ENCODE results near the gene SHBG.
A peak's percentile ranks its signal among the peaks of the same experiment; 100 is the strongest.
"Not testable (repeated sequence)": the region's sequence is repeated elsewhere in the genome, so short reads cannot be mapped to it uniquely, and the experiment has no call there.

Gene SHBG

DNA sequence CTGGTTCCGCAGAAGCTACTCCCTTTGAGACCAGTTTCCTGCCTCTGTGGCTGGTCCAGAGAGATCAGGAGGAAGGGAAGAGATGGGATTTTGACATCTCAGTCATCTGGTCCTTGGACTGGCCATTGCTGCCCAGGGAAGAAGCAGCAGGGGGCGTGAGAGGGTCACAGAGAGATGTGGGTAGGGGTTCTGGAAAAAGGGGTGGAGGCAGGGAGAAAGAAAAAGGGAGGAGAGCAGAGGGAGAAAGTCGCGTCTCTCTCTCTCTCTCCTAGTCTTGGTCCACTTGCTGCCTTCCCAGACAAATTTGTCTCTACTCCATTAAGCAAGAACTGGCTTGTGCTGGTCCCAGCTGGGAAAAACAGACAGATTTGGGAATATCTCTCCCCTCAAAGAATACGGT lies 4.4 kb downstream of the SHBG start:
- in situ Hi-C loops (cut with HindIII; ENCODE audit: low pct_ligation_motif_present, low pct_unique_long_range_greater_than_20kb, low sequenced_read_pairs) = no loop called here
- DNase-seq = peak; percentile 76

DNA sequence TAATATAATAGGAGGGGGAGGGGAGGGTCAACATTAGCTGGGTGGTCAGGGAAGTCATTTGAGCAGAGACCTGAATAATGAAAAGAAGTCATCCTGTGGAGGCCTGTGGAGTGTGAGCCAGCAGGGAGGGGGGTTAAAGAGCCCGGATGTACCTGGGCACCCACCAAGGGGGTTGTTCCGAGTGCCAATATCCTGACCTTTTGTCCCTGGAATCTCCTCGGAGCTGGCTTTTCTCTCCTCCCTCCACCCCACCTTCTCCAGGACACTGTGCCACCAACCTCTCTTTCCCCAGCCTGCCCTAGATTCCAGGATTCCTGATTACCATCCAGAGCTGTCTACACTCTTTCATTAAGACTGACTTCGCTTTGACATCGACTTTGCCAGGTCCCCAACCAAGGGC lies 6.2 kb downstream of the SHBG start:
- DNase-seq = no peak
- in situ Hi-C loops (cut with HindIII; ENCODE audit: low pct_ligation_motif_present, low pct_unique_long_range_greater_than_20kb, low sequenced_read_pairs) = no loop called here

DNA sequence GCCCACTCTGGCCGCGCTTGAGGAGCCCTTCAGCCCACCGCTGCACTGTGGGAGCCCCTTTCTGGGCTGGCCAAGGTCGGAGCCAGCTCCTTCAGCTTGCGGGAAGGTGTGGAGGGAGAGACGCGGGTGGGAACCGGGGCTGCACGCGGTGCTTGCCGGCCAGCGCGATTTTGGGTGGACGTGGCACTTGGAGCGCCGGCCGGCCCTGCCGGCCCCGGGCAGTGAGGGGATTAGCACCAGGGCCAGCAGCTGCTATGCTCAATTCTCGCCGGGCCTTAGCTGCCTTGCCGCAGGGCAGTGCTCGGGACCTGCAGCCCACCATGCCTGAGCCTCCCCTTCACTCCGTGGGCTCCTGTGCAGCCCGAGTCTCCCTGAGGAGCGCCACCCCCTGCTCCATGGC lies 10.8 kb downstream of the SHBG start:
- in situ Hi-C loops (cut with HindIII; ENCODE audit: low pct_ligation_motif_present, low pct_unique_long_range_greater_than_20kb, low sequenced_read_pairs) = no loop called here
- no peak for DNase-seq

DNA sequence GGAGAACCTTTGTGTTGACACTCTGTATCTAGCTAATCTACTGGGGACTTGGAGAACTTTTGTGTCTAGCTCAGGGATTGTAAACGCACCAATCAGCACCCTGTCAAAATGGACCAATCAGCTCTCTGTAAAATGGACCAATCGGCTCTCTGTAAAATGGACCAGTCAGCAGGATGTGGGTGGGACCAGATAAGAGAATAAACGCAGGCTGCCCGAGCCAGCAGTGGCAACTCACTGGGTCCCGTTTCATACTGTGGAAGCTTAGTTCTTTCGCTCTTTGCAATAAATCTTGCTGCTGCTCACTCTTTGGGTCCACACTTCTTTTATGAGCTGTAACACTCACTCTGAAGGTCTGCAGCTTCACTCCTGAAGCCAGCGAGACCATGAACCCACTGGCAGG lies 11.7 kb downstream of the SHBG start:
- in situ Hi-C loops (cut with HindIII; ENCODE audit: low pct_ligation_motif_present, low pct_unique_long_range_greater_than_20kb, low sequenced_read_pairs); DNase-seq: not testable (repeated sequence)

DNA sequence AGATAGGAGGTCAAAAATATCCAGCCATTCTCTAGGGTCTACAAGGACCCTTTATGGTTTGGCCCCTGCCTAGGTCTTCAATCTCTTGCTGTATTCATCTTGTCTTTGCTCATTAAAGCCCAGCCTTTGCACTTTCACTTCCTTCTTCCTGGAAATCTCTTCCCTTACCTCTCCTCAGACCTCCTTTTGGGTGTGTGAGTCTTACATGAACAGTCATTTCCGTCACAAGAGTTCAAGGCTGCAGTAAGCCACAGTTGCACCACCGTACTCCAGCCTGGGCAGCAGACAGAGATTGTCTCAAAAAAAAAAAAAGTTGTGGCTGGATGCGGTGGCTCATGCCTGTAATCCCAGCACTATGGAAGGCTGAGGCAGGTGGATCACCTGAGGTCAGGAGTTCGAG lies 14.8 kb downstream of the SHBG start:
- DNase-seq = no peak

DNA sequence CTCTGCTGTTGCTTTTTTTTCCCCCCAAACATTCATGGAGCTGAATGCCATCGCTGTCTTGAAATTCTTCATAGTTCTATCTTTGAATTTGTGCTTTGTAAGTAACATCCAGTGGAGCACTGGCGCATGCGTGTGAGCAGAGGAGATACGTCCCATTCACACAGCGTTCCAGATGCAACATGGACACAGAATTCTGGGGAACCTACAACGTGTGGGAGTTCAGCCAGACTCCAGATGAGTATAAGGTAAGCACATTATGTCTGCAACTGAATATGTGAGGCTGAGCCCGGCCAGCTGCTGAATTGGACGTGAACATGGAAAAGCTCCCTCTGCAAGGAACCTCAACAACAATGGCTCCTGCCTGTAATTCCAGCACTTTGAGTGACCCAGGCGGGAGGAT lies 16.5 kb downstream of the SHBG start:
- DNase-seq = no peak
- in situ Hi-C loops (cut with HindIII; ENCODE audit: low pct_ligation_motif_present, low pct_unique_long_range_greater_than_20kb, low sequenced_read_pairs) = no loop called here

More for the DNA sequence above, 14.8 kb downstream of the SHBG start:
- in situ Hi-C loops (cut with HindIII; ENCODE audit: low pct_ligation_motif_present, low pct_unique_long_range_greater_than_20kb, low sequenced_read_pairs) = no loop called here

DNA sequence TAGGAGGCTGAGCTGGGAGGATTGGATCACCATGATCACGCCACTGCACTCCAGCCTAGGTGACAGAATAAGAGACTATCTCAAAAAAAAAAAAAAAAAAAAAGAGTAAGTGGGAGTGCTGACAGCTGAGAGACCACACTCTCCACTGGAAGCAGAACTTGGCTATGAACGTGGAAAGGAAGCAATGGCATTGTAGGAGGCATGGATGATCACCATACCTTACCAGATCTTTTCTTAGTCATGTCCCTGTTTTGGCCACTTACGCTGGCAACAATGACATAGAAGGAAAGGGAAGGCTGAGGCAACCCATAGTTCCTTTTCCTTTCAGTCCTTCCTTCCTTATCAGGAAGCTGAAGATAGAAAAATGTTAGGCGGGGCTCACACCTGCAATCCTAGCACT lies 17.1 kb downstream of the SHBG start:
- DNase-seq = no peak
- in situ Hi-C loops (cut with HindIII; ENCODE audit: low pct_ligation_motif_present, low pct_unique_long_range_greater_than_20kb, low sequenced_read_pairs) = no loop called here

DNA sequence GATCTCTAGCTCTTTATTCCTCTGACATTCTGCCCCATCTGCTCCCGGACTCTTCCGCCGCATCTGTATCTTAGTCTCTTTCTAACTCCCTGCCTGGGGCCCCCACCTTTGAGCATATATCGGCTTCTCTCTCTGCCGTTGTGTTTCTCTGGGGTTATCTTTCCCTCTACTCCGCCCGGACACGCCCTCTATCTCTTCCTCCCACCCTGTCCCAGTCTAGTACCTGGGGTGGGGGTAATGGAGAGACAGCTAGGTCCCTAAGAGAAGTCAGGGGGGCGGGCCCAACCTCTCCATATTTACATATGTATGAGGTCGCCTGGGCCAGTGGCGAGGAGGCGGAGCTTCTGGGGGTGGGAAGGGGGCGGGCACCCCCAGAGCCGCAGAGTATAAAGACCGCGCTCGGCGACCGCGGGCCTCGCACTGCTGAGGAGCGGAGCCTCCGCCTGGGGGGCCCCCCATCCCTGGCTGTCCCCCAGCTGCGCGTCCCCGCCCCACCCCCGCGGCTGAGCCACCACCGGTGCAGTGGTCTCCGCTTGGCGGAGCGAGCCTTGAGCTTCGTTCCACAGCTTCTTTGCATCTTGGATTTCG lies 20.7 kb downstream of the SHBG start, which contains the start of gene ATP1B2:
TSS of gene ATP1B2 (plus strand) at position 418 of the 588 bp plus-strand sequence. CDS start 593 bp downstream, outside the sequence.
- in situ Hi-C loops (cut with HindIII; ENCODE audit: low pct_ligation_motif_present, low pct_unique_long_range_greater_than_20kb, low sequenced_read_pairs) = no loop called here
- DNase-seq = peak; percentile 57

DNA sequence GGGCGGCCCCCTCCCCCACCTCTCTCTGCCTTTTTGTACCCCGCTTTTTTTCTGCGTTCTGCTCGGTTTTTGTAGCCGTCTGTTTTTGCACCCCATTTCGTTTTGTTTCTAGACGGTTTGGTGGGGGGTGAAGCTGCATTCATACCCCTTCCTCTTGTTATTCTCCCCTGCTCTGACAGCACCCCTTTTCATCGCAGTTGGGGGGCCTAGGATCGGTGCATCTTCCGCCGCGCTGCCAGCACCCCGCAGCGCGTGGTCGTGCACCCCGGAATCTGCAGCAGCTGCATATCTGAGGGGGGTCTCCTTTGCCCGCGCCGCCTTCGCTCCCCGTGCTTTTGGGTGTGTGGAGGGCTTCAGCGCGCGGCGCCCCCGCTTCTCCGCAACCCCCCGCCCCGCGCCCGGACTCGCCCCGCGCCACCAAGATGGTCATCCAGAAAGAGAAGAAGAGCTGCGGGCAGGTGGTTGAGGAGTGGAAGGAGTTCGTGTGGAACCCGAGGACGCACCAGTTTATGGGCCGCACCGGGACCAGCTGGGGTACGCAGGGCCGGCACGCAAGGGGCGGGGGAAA lies 21.2 kb downstream of the SHBG start:
- no peak for DNase-seq
- in situ Hi-C loops (cut with HindIII; ENCODE audit: low pct_ligation_motif_present, low pct_unique_long_range_greater_than_20kb, low sequenced_read_pairs) = no loop called here

DNA sequence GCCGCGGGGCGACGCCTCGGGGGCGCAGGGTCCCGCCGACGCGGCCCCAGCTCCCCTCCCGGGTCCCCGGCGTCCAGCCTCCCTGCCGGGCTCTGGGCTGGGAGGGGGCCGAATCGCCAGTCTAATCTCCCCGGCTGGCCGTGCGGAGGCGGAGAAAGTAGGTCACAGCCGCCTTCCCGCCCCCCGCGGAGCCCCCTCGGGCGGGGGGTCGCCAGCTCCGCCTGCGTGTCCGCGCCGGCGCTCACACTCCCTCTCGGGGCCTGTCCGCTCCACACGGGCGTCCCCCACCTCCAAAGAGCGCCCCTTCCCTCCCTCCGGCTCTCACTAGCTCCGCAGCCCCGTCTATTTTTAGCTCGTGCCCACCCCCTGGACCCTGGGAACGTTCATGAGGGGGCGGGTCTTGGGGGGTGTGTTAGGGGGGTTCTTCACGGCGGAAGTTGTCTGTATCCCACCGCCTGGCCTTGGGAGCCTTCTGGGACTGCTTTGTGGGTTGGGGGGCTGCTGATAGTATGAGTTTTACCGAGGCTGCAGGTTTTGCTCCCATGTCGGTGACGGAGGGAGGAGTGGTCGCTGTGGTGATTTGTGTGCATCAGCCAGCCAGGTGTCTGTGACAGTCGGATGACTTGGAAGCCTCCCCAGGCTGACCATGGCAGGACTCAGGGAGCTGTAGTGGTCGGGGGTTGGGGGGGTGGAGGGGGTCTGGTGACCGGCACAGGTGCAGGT lies 21.9 kb downstream of the SHBG start:
- DNase-seq = no peak
- in situ Hi-C loops (cut with HindIII; ENCODE audit: low pct_ligation_motif_present, low pct_unique_long_range_greater_than_20kb, low sequenced_read_pairs) = no loop called here

DNA sequence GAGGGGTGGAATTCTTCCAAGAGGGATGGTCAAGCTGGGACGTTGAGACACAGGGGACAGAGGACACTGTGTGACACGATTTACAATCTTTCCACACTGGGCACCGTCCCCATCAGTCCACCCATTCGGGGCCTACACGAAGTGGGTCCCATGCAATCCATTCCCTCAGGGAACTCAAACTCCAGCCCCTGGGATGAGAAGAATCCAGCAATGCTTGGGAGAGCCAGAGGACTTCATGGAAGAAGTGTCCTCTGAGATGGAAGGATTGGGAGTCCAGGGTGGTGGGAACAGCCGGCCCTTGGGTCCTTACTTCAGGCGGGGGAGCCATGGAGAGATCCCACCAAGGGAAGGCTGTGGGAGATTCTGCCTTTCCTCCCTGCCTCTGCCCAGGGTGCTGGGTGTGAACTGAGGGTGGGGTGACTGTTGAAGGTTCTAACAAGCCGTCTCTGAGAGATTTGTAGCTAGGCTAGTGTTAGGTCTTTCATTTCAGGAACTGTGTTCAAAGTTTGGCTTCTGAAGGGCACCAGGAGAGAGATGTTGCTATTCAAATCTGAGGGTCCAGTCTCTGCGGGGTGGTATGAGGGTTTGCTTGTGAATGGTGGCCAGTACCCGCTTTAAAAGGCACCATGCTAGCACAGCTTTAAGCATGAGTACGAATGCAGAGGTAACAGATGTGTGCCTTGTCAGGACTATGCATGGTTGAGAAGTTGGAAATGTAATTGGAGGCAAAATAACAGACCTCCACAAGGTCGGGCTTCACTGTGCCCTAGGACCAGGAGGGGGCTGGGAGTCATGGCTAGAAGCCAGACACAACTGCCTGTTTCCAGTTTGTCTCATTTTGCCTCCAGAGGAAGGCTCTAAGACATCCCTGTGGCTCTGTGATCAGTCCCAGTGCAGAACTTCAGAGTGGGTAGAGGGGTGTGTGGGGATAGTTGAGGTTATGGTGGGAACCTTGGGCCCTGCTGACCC lies 22.7 kb downstream of the SHBG start:
- no peak for DNase-seq
- in situ Hi-C loops (cut with HindIII; ENCODE audit: low pct_ligation_motif_present, low pct_unique_long_range_greater_than_20kb, low sequenced_read_pairs) = no loop called here

DNA sequence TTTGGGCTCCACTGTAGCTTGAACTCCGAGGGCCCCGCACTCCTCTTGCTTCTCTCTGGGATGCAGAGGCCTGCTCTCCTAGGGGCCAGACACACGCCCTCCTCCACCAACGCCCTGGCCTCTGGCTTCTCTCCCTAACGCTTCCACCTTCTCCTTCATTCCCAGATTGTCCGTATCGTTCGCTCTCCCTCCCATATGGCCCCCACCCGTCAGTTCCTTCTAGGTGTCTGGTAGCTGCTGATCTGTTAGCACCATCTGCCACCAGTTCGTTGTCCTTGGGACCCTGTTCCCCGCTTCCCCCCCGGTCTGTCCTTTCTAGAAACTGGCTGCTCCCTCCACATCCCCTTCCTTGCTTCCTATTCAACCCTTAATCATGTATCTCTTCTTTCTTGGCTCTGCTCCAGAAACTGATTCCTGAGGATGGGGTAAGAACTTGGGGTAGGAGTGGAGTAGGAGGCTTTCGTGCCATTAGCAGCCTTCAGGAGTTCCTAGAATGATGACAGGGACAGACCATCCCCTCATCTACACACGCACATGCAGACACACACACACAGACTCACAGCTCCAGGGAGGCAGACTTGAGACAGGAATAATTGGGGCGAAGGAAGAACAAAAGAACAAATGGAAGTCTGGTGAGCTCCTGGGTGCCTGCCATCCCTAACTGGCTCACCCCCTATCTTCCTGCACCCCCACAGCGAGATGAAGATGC lies 25.1 kb downstream of the SHBG start:
- DNase-seq = no peak
- in situ Hi-C loops (cut with HindIII; ENCODE audit: low pct_ligation_motif_present, low pct_unique_long_range_greater_than_20kb, low sequenced_read_pairs) = no loop called here

DNA sequence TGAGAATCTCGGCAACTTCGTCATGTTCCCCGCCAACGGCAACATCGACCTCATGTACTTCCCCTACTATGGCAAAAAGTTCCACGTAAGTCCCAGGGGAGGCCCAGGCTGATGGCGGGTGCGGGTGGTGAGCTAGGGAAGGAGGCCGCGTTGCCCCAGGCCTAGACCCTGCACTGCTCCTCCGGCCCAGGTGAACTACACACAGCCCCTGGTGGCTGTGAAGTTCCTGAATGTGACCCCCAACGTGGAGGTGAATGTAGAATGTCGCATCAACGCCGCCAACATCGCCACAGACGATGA lies 25.6 kb downstream of the SHBG start:
- no peak for DNase-seq
- in situ Hi-C loops (cut with HindIII; ENCODE audit: low pct_ligation_motif_present, low pct_unique_long_range_greater_than_20kb, low sequenced_read_pairs) = no loop called here

DNA sequence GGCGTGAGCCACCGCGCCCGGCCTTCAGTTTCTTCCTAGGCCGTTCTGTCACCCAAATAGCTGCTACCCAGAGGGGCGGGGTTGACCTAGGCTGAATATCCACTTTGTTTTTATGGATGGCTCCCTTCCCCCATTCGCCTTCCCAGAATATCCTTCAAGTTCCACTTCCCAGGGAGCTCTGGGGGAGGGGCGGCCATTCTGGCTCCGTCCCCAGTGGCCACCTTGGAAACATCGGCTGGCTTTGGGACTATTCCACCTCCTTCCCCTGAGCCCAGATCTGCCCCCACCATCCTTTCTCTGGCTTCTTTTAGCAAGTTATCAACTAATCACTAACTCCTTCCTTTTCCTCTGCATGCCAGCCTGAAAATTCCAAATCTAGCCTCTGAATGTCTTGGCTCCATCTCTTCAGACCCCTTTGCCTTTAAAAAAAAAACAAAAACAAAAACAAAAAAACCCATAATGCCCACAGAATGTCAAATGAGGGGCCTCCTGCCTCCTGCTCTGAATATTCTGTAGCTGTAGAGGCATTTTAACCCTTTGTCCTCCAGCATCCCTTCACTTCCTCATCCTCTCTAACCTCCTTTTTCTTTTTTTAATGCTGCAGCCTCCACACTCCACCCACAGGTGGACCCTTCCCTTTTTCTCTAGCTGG lies 27.1 kb downstream of the SHBG start:
- no peak for DNase-seq
- in situ Hi-C loops (cut with HindIII; ENCODE audit: low pct_ligation_motif_present, low pct_unique_long_range_greater_than_20kb, low sequenced_read_pairs) = no loop called here

DNA sequence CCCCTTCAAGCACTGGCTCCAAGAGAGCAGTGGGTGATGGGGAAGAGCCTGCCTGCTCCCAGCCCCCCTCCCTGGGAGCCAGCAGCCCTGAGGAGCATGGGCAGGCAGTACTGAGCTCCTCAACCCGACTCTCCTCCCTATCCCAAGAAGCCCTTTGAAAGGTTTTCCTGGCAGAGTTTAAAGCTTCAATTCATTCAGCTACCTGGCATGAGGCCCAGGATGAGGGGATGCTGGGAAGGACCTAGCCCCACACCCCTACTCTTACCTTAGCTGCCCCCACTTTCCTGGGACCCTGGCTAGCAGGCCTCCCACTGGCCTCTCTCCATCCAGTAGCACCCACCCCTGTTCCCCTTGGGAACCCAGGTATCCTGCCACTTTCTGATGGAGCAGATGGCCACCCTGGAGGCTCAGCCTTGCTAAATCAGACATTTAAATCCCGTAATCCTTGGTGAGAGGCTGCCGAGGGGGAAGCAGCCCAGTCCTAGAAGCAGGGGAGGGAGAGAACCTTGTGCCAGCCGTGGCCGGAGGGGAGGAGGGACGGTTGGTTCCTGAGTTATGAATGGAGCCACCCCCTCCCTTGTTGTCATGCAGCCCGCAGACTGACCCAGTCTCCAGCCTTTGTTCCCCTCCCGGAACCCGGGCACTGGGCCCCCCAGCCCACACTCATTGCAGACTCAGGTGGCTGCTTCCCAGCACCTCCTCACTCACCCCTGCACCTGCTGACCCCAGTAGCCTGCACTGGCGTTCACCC lies 37.9 kb downstream of the SHBG start:
- in situ Hi-C loops (cut with HindIII; ENCODE audit: low pct_ligation_motif_present, low pct_unique_long_range_greater_than_20kb, low sequenced_read_pairs) = no loop called here
- DNase-seq = no peak

DNA sequence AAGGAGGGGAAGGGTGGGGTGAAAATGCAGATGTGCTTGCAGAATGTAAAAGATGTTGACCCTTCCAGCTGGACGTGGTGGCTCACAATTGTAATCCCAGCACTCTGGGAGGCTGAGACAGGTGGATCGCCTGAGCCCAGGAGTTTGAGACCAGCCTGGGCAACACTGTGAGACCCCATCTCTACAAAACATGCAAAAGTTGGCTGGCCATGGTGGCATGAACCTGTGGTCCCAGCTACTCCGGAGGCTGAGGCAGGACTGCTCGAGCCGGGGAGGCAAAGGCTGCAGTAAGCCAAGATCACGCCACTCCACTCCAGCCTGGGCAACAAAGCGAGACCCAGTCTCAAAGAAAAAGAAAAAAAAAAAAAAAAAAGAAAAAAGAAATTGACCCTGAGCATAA lies 38.5 kb downstream of the SHBG start:
- no peak for DNase-seq
- in situ Hi-C loops (cut with HindIII; ENCODE audit: low pct_ligation_motif_present, low pct_unique_long_range_greater_than_20kb, low sequenced_read_pairs) = no loop called here

DNA sequence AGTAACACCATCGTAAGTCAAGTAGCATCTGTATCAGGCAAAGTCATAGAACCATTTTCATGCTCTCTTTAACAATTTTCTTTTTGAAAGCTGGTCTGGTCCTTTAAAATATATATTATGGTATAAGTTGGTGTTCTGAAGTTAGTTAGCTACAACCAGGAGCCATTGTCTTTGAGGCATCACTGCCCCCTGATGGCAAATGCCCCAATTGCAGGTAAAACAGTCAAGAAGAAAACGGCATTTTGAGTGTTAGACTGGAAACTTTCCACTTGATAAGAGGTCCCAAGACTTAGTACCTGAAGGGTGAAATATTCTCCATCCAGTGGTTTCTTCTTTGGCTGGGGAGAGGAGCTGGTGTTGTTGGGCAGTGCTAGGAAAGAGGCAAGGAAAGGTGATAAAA lies 43.3 kb downstream of the SHBG start:
- in situ Hi-C loops (cut with HindIII; ENCODE audit: low pct_ligation_motif_present, low pct_unique_long_range_greater_than_20kb, low sequenced_read_pairs) = no loop called here
- DNase-seq = peak; percentile 13

DNA sequence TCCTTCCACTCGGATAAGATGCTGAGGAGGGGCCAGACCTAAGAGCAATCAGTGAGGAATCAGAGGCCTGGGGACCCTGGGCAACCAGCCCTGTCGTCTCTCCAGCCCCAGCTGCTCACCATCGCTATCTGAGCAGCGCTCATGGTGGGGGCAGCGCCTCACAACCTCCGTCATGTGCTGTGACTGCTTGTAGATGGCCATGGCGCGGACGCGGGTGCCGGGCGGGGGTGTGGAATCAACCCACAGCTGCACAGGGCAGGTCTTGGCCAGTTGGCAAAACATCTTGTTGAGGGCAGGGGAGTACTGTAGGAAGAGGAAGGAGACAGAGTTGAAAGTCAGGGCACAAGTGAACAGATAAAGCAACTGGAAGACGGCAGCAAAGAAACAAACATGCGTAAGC lies 45.0 kb downstream of the SHBG start:
- in situ Hi-C loops (cut with HindIII; ENCODE audit: low pct_ligation_motif_present, low pct_unique_long_range_greater_than_20kb, low sequenced_read_pairs) = no loop called here
- DNase-seq = no peak

Measured in ACHN (cell line).